Cerebellar cortex (tissue), 1 donor: Measurements from ENCODE around the gene PTCD1.

Experiments used
- DNase-seq: peaks from one replicate; pipeline ENCODE4 v3.0.0-alpha.2; 2015; ENCODE audit warnings: low spot score

The PTCD1 gene

GRCh38 chr7:99408379-99409191, 30.0 kb downstream of the PTCD1 start, which contains the start of the genes BUD31 and PDAP1:
Gene BUD31, plus strand, starts transcription at chr7:99408969. Its CDS starts 2,124 bp downstream, at chr7:99411093.
Gene PDAP1, minus strand, starts transcription at chr7:99408597. Its CDS starts 49 bp downstream, at chr7:99408548.
- peak; percentile 96 for DNase-seq

- DNase-seq, result peak; percentile 24
Measured at GRCh38 chr7:99407872-99408378, 30.7 kb downstream of the PTCD1 start.

GRCh38 chr7:99406557-99406956, 32.0 kb downstream of the PTCD1 start:
- DNase-seq, result no peak

- DNase-seq, result no peak
Measured at GRCh38 chr7:99404977-99405320, 33.6 kb downstream of the PTCD1 start.

- no peak for DNase-seq
Measured at GRCh38 chr7:99404235-99404976, 34.2 kb downstream of the PTCD1 start.

GRCh38 chr7:99403764-99404163, 34.8 kb downstream of the PTCD1 start:
- no peak for DNase-seq

GRCh38 chr7:99402854-99403253, 35.7 kb downstream of the PTCD1 start:
- no peak for DNase-seq

GRCh38 chr7:99399597-99399996, 39.0 kb downstream of the PTCD1 start:
- no peak for DNase-seq

GRCh38 chr7:99398891-99399445, 39.6 kb downstream of the PTCD1 start:
- DNase-seq, result no peak

GRCh38 chr7:99397297-99397983, 41.2 kb downstream of the PTCD1 start:
- peak; percentile 25 for DNase-seq

GRCh38 chr7:99396418-99397296, 41.9 kb downstream of the PTCD1 start:
- DNase-seq, result no peak

GRCh38 chr7:99395616-99396327, 42.8 kb downstream of the PTCD1 start:
- peak; percentile 20 for DNase-seq

GRCh38 chr7:99394188-99394502, 44.5 kb downstream of the PTCD1 start:
- DNase-seq, result no peak

- DNase-seq, result peak; percentile 60
Measured at GRCh38 chr7:99393355-99394187, 45.0 kb downstream of the PTCD1 start.

- peak; percentile 77 for DNase-seq
Measured at GRCh38 chr7:99392659-99393354, 45.8 kb downstream of the PTCD1 start.

- DNase-seq, result no peak
Measured at GRCh38 chr7:99392046-99392445, 46.6 kb downstream of the PTCD1 start.

GRCh38 chr7:99390941-99391602, 47.5 kb downstream of the PTCD1 start:
- DNase-seq, result no peak

- no peak for DNase-seq
Measured at GRCh38 chr7:99389772-99390171, 48.8 kb downstream of the PTCD1 start.
